GM20000 (cell line): ENCODE data around the gene CD99L2.

Experiments
- DNase-seq: peaks from one replicate; pipeline ENCODE4 v3.0.0; 2012; ENCODE audit warnings: low spot score
- CTCF ChIP-seq: IDR thresholded peaks from 2 replicates; pipeline ENCODE4 v1.5.1; 2012; ENCODE audit warnings: mild to moderate bottlenecking, control low read depth; ENCODE audit errors: extremely low read depth, missing control alignments

CD99L2 gene

DNA sequence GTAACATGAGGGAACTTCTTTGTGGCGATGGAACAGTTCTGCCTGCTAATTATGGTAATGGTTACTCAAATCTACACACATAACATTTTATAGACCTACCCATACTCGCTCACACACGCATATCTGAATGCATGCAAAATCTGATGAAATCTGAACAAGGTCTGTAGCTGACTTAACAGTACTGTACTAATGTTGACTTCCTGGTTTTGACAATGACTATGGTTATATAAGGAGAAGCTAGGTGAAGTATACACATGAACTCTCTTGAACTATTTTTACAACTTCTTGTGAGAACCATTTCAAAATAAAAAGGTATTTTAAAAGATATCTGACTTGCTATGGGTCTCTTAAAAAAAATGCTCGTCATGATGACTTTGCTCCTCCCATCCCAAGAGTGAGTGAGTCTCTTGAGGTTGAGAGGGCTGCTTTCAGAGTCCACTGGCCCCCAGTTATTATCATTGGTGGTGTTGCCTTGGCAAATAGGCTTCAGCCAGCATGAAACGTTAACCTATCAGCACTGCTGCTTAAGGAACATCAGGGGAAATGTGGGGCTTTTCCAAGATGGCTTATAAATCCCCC is 105.4 kb downstream of the CD99L2 start:
- no peak for TF ChIP-seq CTCF
- no peak for DNase-seq

GRCh38 chrX:150790021-150790420 is 108.4 kb downstream of the CD99L2 start:
- no peak for TF ChIP-seq CTCF
- DNase-seq, result no peak

DNA sequence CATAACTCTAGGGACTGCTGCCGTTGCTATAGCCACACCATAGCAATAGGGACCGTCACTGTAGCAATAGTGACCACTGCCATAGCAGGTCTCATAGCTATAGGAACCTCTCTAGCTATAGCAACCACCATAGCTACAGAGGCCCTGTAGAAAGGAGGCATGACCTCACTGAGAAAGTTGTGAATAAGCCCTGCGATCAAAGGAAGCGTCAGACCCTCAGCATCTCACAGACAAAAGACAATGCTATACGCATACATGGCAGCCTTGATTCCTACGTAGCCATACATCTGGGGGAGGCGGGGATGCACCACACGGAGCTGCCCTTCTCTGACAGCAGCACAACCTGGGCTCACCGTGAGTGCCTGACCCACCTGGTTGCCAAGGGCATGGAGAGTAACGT is 116.8 kb downstream of the CD99L2 start:
- no peak for TF ChIP-seq CTCF
- DNase-seq, result no peak

GRCh38 chrX:150779385-150779784 is 119.1 kb downstream of the CD99L2 start:
- DNase-seq, result no peak
- no peak for TF ChIP-seq CTCF

GRCh38 chrX:150777328-150777992 is 121.0 kb downstream of the CD99L2 start:
- no peak for DNase-seq
- TF ChIP-seq CTCF, result no peak

GRCh38 chrX:150775569-150776350 is 122.7 kb downstream of the CD99L2 start:
- no peak for TF ChIP-seq CTCF
- DNase-seq, result no peak
